Ascending aorta (tissue), 2 donors: ENCODE data around the gene CFL1. TPM values are rescaled to one million over a fixed set of nuclear protein-coding genes. Genes with fewer than 3 reads are reported as not detected.
"Not testable (repeated sequence)": the region's sequence is repeated elsewhere in the genome, so short reads cannot be mapped to it uniquely, and the experiment has no call there.

ENCODE experiments used
- DNase-seq, 2 donors: peaks; one replicate each; pipeline ENCODE4 v3.0.0-alpha.2; 2019; ENCODE audit warnings: low spot score in 2 of 2
- H3K27ac ChIP-seq, 2 donors: fragments of 200-600 bp; sonication (generic); one replicate each; pipeline ENCODE4 v1.5.1; 2016 to 2017; ENCODE audit warnings: mild to moderate bottlenecking in 1 of 2
- H3K27me3 ChIP-seq: fragments of 200-600 bp; sonication (generic); one replicate; pipeline ENCODE4 v1.5.1; 2017
- H3K36me3 ChIP-seq, 2 donors: fragments of 200-600 bp; sonication (generic); one replicate each; pipeline ENCODE4 v1.5.1; 2016
- H3K4me1 ChIP-seq, 2 donors: fragments of 200-600 bp; sonication (generic); one replicate each; pipeline ENCODE4 v1.5.1; 2016 to 2017; ENCODE audit warnings: mild to moderate bottlenecking in 1 of 2
- H3K4me3 ChIP-seq, 2 donors: fragments of 200-600 bp; sonication (generic); one replicate each; pipeline ENCODE4 v1.5.1; 2016 to 2017; ENCODE audit warnings: mild to moderate bottlenecking in 1 of 2
- H3K9me3 ChIP-seq, 2 donors: fragments of 200-600 bp; sonication (generic); one replicate each; pipeline ENCODE4 v1.5.1; 2016
- intact Hi-C: fragments of 100-400 bp; cut with DNase I; formaldehyde crosslinking; loops from one replicate; pipeline ENCODE4 v1.15.1; 2023
- total RNA-seq: library from RNA; depleted of rRNA; stranded (reverse); fragments of >200 nt; gene quantifications from one replicate; pipeline ENCODE4 v1.1.0, GENCODE V29; 2016
- TF ChIP-seq, protein P1 (sequence below), 3 experiments: fragments of 200-600 bp in 2 of 3; fragments of 450-650 bp in 1 of 3; sonication (generic) in 2 of 3; IDR thresholded peaks; one replicate each; pipeline ENCODE4 v1.5.1; 2016 to 2019; ENCODE audit warnings: antibody characterized with exemption in 3 of 3, mild to moderate bottlenecking in 1 of 3, moderate library complexity in 1 of 3

The CFL1 gene
- total RNA-seq, 1 donor from 2014 or later: 974 TPM

- peaks cover 43 to 47% of the 10 kb centered on the region in 2 donors for H3K36me3 ChIP-seq
These were observed 7.5 kb downstream of the CFL1 start for GRCh38 chr11:65850217-65851082.

GRCh38 chr11:65849771-65850216 lies 8.2 kb downstream of the CFL1 start:
- Histone ChIP-seq H3K27me3 (no peaks in the 10 kb centered on the region), H3K27ac (no peak overlapping the region), H3K36me3 (peaks cover 37 to 41% of the 10 kb centered on the region in 2 donors), H3K9me3 (no peaks in the 10 kb centered on the region), H3K4me1 (no peaks in the 10 kb centered on the region), H3K4me3 (no peak overlapping the region)
- TF ChIP-seq, protein P1, sequence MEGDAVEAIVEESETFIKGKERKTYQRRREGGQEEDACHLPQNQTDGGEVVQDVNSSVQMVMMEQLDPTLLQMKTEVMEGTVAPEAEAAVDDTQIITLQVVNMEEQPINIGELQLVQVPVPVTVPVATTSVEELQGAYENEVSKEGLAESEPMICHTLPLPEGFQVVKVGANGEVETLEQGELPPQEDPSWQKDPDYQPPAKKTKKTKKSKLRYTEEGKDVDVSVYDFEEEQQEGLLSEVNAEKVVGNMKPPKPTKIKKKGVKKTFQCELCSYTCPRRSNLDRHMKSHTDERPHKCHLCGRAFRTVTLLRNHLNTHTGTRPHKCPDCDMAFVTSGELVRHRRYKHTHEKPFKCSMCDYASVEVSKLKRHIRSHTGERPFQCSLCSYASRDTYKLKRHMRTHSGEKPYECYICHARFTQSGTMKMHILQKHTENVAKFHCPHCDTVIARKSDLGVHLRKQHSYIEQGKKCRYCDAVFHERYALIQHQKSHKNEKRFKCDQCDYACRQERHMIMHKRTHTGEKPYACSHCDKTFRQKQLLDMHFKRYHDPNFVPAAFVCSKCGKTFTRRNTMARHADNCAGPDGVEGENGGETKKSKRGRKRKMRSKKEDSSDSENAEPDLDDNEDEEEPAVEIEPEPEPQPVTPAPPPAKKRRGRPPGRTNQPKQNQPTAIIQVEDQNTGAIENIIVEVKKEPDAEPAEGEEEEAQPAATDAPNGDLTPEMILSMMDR (IDR thresholded peaks at IDR 0.05): no peak
- intact Hi-C loops: loop anchor here (10.0 kb wide), 1 partner anchor 415 kb away; the partner anchor contains the start of gene RAB1B
- peak in 1 of 2 donors; percentile 57 for DNase-seq

More at GRCh38 chr11:65850217-65851082, 7.5 kb downstream of the CFL1 start:
- DNase-seq: peak in 1 of 2 donors; percentile 57
- Histone ChIP-seq H3K27me3 (no peaks in the 10 kb centered on the region), H3K4me1 (peaks cover 0 to 4% of the 10 kb centered on the region in 2 donors), H3K9me3 (no peaks in the 10 kb centered on the region), H3K4me3 (no peak overlapping the region), H3K27ac (no peak overlapping the region)
- TF ChIP-seq, protein P1 (IDR thresholded peaks at IDR 0.05): no peak
- intact Hi-C loops: loop anchor here (10.0 kb wide), 1 partner anchor 414 kb away; the partner anchor contains the start of gene RAB1B

- Histone ChIP-seq H3K27me3 (no peaks in the 10 kb centered on the region), H3K9me3 (no peaks in the 10 kb centered on the region), H3K4me1 (no peaks in the 10 kb centered on the region), H3K4me3 (no peak overlapping the region), H3K27ac (no peak overlapping the region), H3K36me3 (peaks cover 32 to 37% of the 10 kb centered on the region in 2 donors)
- TF ChIP-seq, protein P1 (IDR thresholded peaks at IDR 0.05): no peak
- intact Hi-C loops: no loop called here
- no peak for DNase-seq
These were observed 8.6 kb downstream of the CFL1 start for GRCh38 chr11:65849366-65849765.

GRCh38 chr11:65848693-65849092 lies 9.3 kb downstream of the CFL1 start:
- intact Hi-C loops, H3K4me1 ChIP-seq: not testable (repeated sequence)
- peaks cover 26 to 30% of the 10 kb centered on the region in 2 donors for H3K36me3 ChIP-seq

GRCh38 chr11:65847746-65848145 lies 10.2 kb downstream of the CFL1 start:
- no peak overlapping the region for H3K4me3 ChIP-seq
- H3K4me1 ChIP-seq: no peaks in the 10 kb centered on the region
- no peaks in the 10 kb centered on the region for H3K27me3 ChIP-seq
- TF ChIP-seq, protein P1 (IDR thresholded peaks at IDR 0.05): no peak
- peaks cover 16 to 20% of the 10 kb centered on the region in 2 donors for H3K36me3 ChIP-seq
- no peak for DNase-seq
- no peaks in the 10 kb centered on the region for H3K9me3 ChIP-seq
- no peak overlapping the region for H3K27ac ChIP-seq
- intact Hi-C loops: no loop called here

More at GRCh38 chr11:65848693-65849092, 9.3 kb downstream of the CFL1 start:
- not testable (repeated sequence) for H3K27ac ChIP-seq, DNase-seq, H3K9me3 ChIP-seq, H3K4me3 ChIP-seq, H3K27me3 ChIP-seq

DNA sequence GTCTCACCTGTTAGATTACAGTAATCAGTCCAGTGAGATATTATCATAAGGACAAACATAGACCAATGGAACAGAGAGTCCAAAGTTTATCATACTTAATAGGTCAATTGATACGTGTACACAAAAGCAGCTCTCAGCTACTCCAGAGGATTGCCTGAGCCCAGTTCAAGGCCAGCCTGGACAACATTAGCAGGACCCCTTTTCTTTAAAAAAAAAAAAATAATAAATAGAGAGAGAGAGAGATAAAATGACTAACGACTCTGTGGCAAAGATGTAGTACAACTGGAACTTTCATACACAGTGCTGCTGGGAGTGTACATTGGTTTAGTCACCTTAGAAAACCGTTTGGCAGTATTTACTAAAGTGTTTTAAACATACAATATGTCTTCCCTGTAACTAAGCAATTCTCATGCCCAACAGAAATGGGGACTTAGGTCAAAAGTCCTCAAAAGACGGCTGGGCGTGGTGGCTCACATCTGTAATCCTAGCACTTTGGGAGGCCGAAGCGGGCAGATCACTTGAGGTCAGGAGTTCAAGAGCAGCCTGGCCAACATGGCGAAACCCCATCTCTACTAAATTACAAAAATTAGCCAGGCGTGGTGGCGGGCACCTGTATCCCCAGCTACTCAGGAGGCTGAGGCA lies 13.6 kb downstream of the CFL1 start:
- no peaks in the 10 kb centered on the region for H3K27me3 ChIP-seq
- H3K4me1 ChIP-seq: no peaks in the 10 kb centered on the region
- H3K27ac ChIP-seq: no peak overlapping the region
- H3K36me3 ChIP-seq: no peaks in the 10 kb centered on the region
- DNase-seq: no peak
- intact Hi-C loops: no loop called here
- H3K4me3 ChIP-seq: no peak overlapping the region
- H3K9me3 ChIP-seq: no peaks in the 10 kb centered on the region
- TF ChIP-seq, protein P1 (IDR thresholded peaks at IDR 0.05): no peak
